GM21515 (cell line): ENCODE data around the gene USE1.
A peak's percentile ranks its signal among the peaks of the same experiment; 100 is the strongest.

ENCODE experiments used
- ATAC-seq: cut with Tn5 transposase; IDR thresholded peaks from one replicate; pipeline ENCODE4 v1.9.1; 2021; ENCODE audit not compliant: unreplicated experiment

USE1 gene

GRCh38 chr19:17205237-17206140, 9.7 kb upstream of the USE1 start:
- ATAC-seq, result no peak

DNA sequence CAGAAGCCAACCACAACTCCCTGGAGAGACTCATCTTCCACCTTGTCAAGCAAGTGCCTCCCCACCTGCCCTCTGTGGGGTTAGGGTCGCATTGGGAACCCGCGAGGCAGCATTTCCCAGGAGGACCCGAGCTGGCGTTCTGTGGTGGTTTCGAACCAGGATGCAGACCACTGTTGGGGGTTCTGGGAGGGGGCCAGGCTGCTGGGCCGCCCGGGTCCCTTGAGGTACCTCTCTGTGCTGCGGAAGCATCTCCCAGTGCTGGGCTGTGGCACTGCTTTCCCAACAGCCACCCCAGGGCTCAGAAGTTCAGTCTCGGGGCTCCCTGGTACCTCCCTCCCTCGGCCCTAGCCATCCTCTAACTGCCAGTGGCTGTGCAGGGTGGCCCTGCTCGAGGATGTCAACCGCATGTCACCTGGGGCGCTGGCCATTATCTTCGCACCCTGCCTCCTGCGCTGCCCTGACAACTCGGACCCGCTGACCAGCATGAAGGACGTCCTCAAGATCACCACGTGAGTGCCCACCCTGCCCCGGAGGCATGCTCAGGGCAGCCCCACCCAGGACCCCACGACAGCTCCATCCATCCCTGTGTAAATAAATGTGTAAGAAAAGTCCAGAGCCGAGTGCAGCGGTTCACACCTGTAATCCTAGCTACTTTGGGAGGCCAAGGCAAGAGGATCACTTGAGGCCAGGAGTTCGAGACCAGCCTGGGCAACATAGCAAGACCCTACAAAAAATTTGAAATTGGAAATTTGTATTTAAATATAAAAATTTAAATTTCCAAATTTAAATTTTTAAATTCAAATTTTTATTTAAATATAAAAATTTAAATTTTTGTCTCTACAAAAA, 8.2 kb upstream of the USE1 start:
- no peak for ATAC-seq

GRCh38 chr19:17209126-17210036, 5.8 kb upstream of the USE1 start:
- ATAC-seq, result no peak

- no peak for ATAC-seq
These were observed 4.9 kb upstream of the USE1 start for GRCh38 chr19:17210296-17210695.

DNA sequence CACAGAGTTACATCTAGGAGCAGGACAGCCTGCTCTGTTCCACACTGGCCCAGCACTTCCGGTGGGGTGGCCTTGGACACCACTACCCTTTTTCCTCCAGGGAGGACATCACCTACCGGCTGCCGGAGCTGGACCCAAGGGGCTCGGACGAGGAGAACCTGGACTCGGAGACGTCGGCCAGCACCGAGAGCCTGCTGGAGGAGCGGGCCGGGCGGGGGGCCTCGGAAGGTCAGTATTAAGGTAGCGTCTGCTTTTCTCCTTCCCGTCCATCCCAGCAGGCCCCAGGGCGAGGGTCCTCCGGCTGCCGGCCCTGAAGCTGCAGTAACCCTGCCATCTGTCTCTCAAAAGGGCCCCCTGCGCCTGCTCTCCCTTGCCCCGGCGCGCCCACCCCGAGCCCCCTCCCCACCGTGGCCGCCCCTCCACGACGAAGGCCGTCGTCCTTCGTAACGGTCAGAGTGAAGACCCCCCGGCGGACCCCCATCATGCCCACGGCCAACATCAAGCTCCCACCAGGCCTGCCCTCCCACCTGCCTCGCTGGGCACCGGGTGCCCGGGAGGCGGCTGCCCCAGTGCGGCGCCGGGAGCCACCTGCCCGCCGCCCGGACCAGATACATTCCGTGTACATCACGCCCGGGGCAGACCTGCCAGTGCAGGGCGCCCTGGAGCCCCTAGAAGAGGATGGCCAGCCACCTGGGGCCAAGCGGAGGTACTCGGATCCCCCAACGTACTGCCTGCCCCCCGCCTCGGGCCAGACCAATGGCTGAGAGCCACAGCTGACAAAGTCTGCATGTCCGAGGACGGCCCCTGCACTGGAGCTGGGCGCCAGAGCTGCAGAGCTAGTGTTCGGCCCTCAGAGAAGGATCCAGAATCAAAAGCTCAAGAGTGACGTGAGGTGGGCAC, 3.4 kb upstream of the USE1 start:
- ATAC-seq, result no peak

DNA sequence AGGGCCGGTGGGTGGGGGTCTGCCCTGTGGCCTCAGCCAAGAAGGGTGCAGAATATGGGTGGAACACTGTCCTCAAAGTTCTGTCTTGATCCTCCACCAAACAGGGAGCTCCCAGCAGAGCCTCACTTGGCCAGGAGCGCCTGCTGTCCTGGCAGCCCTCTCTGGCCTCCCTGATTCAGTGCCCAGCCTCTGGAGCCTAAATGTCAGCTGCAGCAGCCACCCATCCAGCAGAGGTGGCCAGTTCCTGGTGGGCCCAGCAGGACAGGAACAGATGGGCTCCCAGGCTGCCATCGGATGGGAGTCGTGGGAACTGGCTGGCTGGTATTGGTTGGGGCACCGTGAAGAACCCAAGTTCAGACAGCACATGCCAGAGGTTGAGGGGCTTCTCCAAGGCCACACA, 1.8 kb upstream of the USE1 start:
- ATAC-seq, result no peak

DNA sequence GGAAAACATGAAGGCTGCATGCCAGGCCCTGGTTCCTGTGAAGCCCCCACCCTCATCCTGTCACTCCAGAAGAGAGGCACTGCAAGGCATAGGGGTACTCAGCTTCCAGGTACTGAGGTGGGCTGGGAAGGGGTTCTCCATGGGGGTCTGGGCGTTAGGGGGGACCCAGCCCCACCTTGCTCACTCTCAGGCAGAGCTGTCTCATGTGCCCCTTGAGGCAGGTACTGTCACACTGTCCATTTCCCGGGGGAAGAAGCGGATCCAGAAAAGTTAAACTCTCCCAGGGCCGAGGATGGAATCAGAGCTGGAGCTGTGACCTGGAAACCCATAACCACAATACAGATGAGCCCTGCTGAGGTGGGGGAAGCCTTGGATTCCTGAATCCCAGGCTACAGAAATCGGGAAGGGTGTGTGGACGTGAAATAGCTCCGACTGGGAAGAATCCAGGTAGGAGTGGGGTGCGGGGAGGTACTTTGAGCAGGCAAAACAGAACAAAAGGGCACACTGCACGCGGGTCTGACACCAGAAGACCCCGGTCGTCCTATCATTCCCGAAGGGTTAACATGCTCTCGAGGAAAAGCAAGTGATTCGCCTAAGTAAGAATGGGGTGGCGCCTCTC, 540 bp upstream of the USE1 start:
- no peak for ATAC-seq

DNA sequence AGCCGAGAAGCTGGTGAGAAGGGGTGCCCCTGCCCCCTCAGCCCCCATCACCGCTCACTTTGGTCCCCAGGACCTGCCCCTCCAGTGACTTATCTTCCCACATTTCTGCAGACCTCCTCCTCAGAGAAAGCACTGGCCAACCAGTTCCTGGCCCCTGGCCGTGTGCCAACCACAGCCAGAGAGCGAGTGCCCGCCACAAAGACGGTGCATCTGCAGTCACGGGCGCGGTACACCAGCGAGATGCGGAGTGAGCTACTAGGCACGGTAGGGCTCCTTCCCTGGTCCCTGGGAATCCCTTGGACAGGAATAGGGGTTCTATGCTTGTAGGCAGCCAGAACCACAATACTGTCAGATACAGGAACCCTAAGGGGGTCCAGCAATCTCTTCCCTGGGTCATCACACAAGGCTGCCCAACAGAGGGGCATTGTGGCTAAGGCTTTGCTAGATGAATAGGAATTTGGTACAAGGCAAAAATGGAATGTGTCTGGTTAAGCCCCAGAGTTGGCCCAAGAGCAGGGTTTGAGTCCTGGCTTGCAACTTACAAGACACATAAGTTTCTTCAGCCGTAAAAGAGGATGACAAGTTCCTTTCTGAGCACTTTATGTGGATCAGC, 1.0 kb downstream of the USE1 start:
- ATAC-seq, result no peak

DNA sequence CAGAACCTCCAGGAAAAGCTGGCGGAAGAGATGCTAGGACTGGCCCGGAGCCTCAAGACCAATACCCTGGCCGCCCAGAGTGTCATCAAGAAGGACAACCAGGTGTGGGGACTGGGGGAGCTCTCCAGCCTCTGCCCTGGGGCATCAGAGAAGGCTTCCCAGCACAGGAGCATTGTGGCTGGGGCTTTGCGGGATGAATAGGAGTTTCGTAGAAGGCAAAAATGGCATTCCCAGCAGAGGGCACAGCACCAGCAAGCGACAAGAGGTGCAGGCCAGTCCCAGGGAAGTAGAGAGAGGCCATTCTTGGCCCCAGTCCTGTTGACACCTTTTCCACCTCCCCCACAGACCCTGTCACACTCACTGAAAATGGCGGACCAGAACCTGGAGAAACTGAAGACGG, 4.1 kb downstream of the USE1 start:
- no peak for ATAC-seq

DNA sequence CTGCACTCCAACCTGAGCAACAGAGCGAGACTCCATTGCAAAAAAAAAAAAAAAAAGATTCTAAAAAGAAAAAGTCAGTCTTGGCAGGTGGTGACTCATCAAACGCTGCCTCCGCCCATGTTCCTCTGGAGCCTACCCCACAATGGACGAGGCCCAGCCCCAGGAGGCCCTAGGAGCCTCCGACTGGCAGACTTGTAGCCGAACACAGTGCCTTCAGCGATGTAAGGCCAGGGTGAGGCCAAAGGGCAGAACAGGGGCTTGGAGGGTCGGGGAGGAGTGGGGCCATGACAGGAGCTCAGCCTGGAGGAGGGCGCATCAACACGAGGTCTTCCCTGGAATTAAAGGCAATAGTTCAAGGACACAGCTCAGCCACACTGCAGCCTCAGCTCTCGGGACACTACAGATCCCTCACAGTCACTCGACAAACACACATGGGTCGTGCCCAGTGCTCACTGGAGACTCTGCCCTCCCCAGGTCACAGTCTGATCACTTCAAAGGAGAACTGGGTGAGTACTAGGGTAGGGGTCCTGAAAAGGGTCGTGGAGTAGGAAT, 5.1 kb downstream of the USE1 start:
- no peak for ATAC-seq

- no peak for ATAC-seq
These were observed 9.9 kb downstream of the USE1 start for GRCh38 chr19:17225053-17225452.

DNA sequence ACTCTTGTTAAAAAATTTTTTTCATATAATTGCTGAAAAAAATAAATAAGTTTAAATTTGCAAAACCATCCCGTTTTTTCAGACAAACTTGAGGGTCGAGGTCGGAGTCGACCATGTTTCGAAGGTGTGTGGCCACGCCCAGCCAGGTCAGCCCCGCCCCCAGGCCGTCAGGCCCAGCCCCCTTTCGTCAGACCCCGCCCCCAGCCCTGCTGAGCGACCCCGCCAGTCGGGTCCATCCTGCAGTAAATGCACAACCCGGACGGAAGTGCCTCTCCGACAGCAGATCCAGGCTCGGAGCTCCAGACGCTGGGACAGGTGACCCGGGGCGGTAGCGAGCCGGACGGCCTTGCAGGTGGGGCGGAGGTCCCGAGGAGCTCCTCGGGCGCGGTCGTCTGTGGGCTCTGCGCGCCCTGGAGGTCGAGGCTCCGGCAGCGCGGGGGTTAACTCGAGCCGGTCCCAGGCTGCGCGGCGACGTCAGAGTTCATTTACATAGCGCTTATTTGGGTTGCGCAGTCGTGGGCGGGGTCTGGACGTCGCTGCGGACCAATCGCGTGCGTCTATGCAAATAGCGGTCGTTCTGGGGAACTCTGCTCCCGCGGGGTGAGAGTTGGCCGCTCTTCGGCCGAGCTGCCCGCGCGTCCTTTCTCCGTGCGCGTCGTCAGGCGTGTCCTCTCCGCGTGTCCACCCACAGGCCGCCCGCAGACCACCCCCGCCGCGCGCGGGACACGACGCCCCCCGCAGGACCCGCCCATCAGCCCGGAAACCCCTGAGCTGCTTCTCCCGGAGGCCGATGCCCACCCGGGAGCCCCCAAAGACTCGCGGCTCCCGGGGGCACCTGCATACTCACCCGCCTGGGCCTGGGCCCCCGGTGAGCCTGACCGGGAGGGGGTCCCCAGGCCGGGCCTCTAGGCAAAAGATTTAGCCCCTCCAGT, 11.1 kb downstream of the USE1 start, which contains the start of gene OCEL1:
TSS of gene OCEL1 (plus strand) at position 225 of the 932 bp plus-strand sequence. CDS start at position 247, 22 bp downstream.
- peak; percentile 87 for ATAC-seq

DNA sequence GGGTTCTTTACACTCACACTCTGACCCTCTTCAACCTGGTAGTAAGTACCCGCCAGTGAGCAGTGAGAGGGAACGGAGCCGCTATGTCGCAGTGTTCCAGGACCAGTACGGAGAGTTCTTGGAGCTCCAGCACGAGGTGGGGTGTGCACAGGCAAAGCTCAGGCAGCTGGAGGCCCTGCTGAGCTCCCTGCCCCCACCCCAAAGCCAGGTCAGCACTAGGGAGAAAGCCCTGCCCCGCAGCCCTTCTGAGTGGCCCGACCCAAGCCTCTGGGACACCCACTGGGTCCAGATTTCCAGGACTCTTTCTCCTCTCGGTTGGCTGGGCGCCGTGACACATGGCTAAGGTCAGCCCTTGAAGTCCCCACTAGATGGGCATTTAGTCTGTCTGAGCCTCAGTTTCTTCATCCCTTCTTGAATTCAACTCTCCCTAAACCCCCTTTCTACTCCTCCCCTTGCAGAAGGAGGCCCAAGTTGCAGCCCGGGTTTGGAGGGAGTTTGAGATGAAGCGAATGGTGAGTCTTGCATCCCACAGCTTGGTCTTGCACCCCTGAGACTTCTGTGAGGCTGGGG, 12.7 kb downstream of the USE1 start:
- ATAC-seq, result no peak

DNA sequence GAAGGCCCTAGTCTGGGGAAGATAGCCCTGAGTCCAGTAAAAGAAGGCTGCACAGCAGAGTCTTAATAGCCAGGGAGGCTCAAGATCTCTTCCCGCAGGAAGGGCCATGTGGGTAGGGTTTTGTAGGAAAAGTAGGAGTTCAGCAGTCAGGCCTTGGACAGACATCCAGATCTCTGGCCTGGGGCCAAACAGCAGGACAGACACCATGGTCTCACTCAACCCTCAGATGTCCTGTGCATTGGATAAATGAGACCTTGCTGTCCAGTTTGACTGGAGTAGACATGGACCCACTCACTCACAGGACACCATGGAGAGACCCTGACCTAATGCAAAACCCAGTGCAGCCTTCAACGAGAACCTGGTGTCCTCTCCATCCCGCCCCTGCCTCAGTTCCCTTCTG, 14.7 kb downstream of the USE1 start:
- no peak for ATAC-seq

- no peak for ATAC-seq
These were observed 17.1 kb downstream of the USE1 start for GRCh38 chr19:17232258-17232657.

DNA sequence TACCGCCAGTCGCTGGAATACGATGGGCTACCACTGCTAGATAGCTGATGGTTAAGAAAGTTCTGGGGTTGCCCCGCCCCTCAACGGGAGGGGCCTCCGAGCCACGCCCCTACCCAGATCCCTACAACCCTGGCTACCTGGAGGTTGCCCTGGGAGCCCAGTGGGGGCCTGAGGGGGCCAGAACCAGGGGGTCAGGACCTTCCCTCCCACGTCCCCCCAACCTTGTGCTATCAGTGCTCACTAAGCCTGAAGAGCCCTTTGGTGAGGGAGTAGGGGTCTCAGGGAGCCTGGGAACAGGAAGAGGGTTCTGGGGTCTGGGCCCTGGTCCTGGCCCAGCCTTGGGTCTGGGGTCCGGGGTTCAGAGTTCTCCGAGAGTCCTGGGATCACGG, 19.7 kb downstream of the USE1 start:
- peak; percentile 48 for ATAC-seq

GRCh38 chr19:17235300-17235970, 20.3 kb downstream of the USE1 start:
- no peak for ATAC-seq
